ENCODE data around the gene CAPN14. TPM values are rescaled to one million over a fixed set of nuclear protein-coding genes. Genes with fewer than 3 reads are reported as not detected.

Gene CAPN14
- total RNA-seq, 1 donor from 2014 or later, result 0.10 TPM

- DNase-seq (ENCODE audit: low spot score), result no peak
These were observed 19.6 kb downstream of the CAPN14 start for GRCh38 chr2:31197669-31198068.

- DNase-seq (ENCODE audit: low spot score), result no peak
These were observed 20.1 kb downstream of the CAPN14 start for GRCh38 chr2:31197166-31197565.

- no peak for DNase-seq (ENCODE audit: low spot score)
These were observed 20.7 kb downstream of the CAPN14 start for GRCh38 chr2:31196622-31197021.

GRCh38 chr2:31193806-31194205 is 23.5 kb downstream of the CAPN14 start:
- no peak for DNase-seq (ENCODE audit: low spot score)

- DNase-seq (ENCODE audit: low spot score), result no peak
These were observed 24.4 kb downstream of the CAPN14 start for GRCh38 chr2:31192851-31193392.

GRCh38 chr2:31192396-31192795 is 24.9 kb downstream of the CAPN14 start:
- DNase-seq (ENCODE audit: low spot score), result no peak

GRCh38 chr2:31191931-31192330 is 25.4 kb downstream of the CAPN14 start:
- DNase-seq (ENCODE audit: low spot score), result no peak

GRCh38 chr2:31190188-31190587 is 27.1 kb downstream of the CAPN14 start:
- no peak for DNase-seq (ENCODE audit: low spot score)

GRCh38 chr2:31189141-31189540 is 28.2 kb downstream of the CAPN14 start:
- no peak for DNase-seq (ENCODE audit: low spot score)

- DNase-seq (ENCODE audit: low spot score), result no peak
These were observed 29.2 kb downstream of the CAPN14 start for GRCh38 chr2:31188131-31188530.

- DNase-seq (ENCODE audit: low spot score), result peak; percentile 28
These were observed 30.1 kb downstream of the CAPN14 start for GRCh38 chr2:31187166-31187565.

- peak; percentile 8 for DNase-seq (ENCODE audit: low spot score)
These were observed 33.3 kb downstream of the CAPN14 start for GRCh38 chr2:31183973-31184372.

GRCh38 chr2:31176742-31177141 is 40.6 kb downstream of the CAPN14 start:
- DNase-seq (ENCODE audit: low spot score), result no peak

GRCh38 chr2:31171142-31171541 is 46.2 kb downstream of the CAPN14 start:
- DNase-seq (ENCODE audit: low spot score), result no peak

- no peak for DNase-seq (ENCODE audit: low spot score)
These were observed 47.1 kb downstream of the CAPN14 start for GRCh38 chr2:31170071-31170698.

- no peak for DNase-seq (ENCODE audit: low spot score)
These were observed 49.0 kb downstream of the CAPN14 start for GRCh38 chr2:31168291-31168690.

- no peak for DNase-seq (ENCODE audit: low spot score)
These were observed 50.4 kb downstream of the CAPN14 start for GRCh38 chr2:31166925-31167324.

GRCh38 chr2:31163011-31163539 is 54.2 kb downstream of the CAPN14 start:
- DNase-seq (ENCODE audit: low spot score), result no peak

- no peak for DNase-seq (ENCODE audit: low spot score)
These were observed 55.7 kb downstream of the CAPN14 start for GRCh38 chr2:31161637-31162036.

GRCh38 chr2:31151501-31151900 is 65.8 kb downstream of the CAPN14 start:
- peak; percentile 9 for DNase-seq (ENCODE audit: low spot score)

GRCh38 chr2:31150120-31150670 is 67.1 kb downstream of the CAPN14 start:
- no peak for DNase-seq (ENCODE audit: low spot score)

GRCh38 chr2:31148514-31148913 is 68.8 kb downstream of the CAPN14 start:
- no peak for DNase-seq (ENCODE audit: low spot score)

- DNase-seq (ENCODE audit: low spot score), result no peak
These were observed 69.7 kb downstream of the CAPN14 start for GRCh38 chr2:31147645-31148044.
